H9 (cell line): ENCODE measurements around the gene TENM3. TPM values are rescaled to one million over a fixed set of nuclear protein-coding genes. Genes with fewer than 3 reads are reported as not detected.

ENCODE experiments used
- DNase-seq: peaks from one replicate; pipeline ENCODE4 v3.0.0-alpha.2; 2017
- H2AFZ ChIP-seq: one replicate; pipeline ENCODE4 v1.6.1; 2013; ENCODE audit warnings: mild to moderate bottlenecking, low read length, control low read depth, moderate library complexity
- H2AK5ac ChIP-seq: 2 replicates; pipeline ENCODE4 v1.6.1; 2013; ENCODE audit warnings: low read length, control low read depth, mixed read lengths; ENCODE audit not compliant: insufficient read length
- H2BK120ac ChIP-seq: one replicate; pipeline ENCODE4 v1.6.1; 2013; ENCODE audit warnings: low read depth, mild to moderate bottlenecking, low read length, control low read depth, inconsistent platforms; ENCODE audit not compliant: poor library complexity, severe bottlenecking
- H2BK12ac ChIP-seq: 2 replicates; pipeline ENCODE4 v1.6.1; 2013; ENCODE audit warnings: low read length, control low read depth, mixed read lengths, low read depth; ENCODE audit not compliant: insufficient read length
- H2BK15ac ChIP-seq: 2 replicates; pipeline ENCODE4 v1.6.1; 2013; ENCODE audit warnings: low read depth, low read length, control low read depth
- H2BK20ac ChIP-seq: one replicate; pipeline ENCODE4 v1.6.1; 2013; ENCODE audit warnings: low read depth, mild to moderate bottlenecking, low read length, control low read depth, inconsistent platforms; ENCODE audit not compliant: poor library complexity, severe bottlenecking
- H2BK5ac ChIP-seq: 2 replicates; pipeline ENCODE4 v1.6.1; 2013; ENCODE audit warnings: low read length, control low read depth, mixed read lengths; ENCODE audit not compliant: insufficient read length
- H3K14ac ChIP-seq: 2 replicates; pipeline ENCODE4 v1.6.1; 2013; ENCODE audit warnings: low read length, control low read depth; ENCODE audit not compliant: insufficient read depth
- H3K18ac ChIP-seq: 2 replicates; pipeline ENCODE4 v1.6.1; 2013; ENCODE audit warnings: low read depth, mild to moderate bottlenecking, mixed read lengths, low read length, control low read depth; ENCODE audit not compliant: insufficient read length
- H3K23ac ChIP-seq: 2 replicates; pipeline ENCODE4 v1.6.1; 2013; ENCODE audit warnings: low read length, control low read depth, mixed read lengths, low read depth; ENCODE audit not compliant: insufficient read length
- H3K23me2 ChIP-seq: 2 replicates; pipeline ENCODE4 v1.6.1; 2013; ENCODE audit warnings: low read depth, mild to moderate bottlenecking, mixed read lengths, low read length, control low read depth; ENCODE audit not compliant: insufficient read length, poor library complexity, severe bottlenecking
- H3K27ac ChIP-seq: 2 replicates; pipeline ENCODE4 v1.5.1; 2013; ENCODE audit warnings: low read length, control low read depth, mixed read lengths, low read depth; ENCODE audit not compliant: insufficient read length
- H3K27me3 ChIP-seq: 2 replicates; pipeline ENCODE4 v1.6.1; 2013; ENCODE audit warnings: low read length, control low read depth, inconsistent platforms; ENCODE audit not compliant: insufficient read depth
- H3K4ac ChIP-seq: 2 replicates; pipeline ENCODE4 v1.6.1; 2013; ENCODE audit warnings: low read depth, mild to moderate bottlenecking, control low read depth, inconsistent platforms, low read length, moderate library complexity
- H3K4me1 ChIP-seq: 2 replicates; pipeline ENCODE4 v1.6.1; 2013; ENCODE audit warnings: low read length, control low read depth, inconsistent platforms; ENCODE audit not compliant: insufficient read depth
- H3K4me2 ChIP-seq: 2 replicates; pipeline ENCODE4 v1.6.1; 2013; ENCODE audit warnings: low read length, control low read depth, mixed read lengths; ENCODE audit not compliant: insufficient read length, insufficient read depth
- H3K56ac ChIP-seq: 2 replicates; pipeline ENCODE4 v1.6.1; 2013; ENCODE audit warnings: low read depth, mild to moderate bottlenecking, mixed read lengths, low read length, control low read depth; ENCODE audit not compliant: insufficient read length
- H3K79me1 ChIP-seq: 2 replicates; pipeline ENCODE4 v1.6.1; 2013; ENCODE audit warnings: low read depth, mild to moderate bottlenecking, moderate library complexity, low read length, control low read depth, inconsistent platforms; ENCODE audit not compliant: insufficient read depth, poor library complexity, severe bottlenecking
- H3K79me2 ChIP-seq: 2 replicates; pipeline ENCODE4 v1.6.1; 2013; ENCODE audit warnings: low read length, control low read depth, inconsistent platforms; ENCODE audit not compliant: insufficient read depth
- H3K9ac ChIP-seq: 2 replicates; pipeline ENCODE4 v1.6.1; 2013; ENCODE audit warnings: low read length, control low read depth, mixed read lengths; ENCODE audit not compliant: insufficient read length; ENCODE audit errors: extremely low read depth
- H3K9me3 ChIP-seq: one replicate; pipeline ENCODE4 v1.6.1; 2013; ENCODE audit warnings: low read depth, low read length, inconsistent platforms; ENCODE audit not compliant: control insufficient read depth
- H3T11ph ChIP-seq: one replicate; pipeline ENCODE4 v1.6.1; 2013; ENCODE audit warnings: mild to moderate bottlenecking, low read length, control low read depth, inconsistent platforms
- H4K20me1 ChIP-seq: one replicate; pipeline ENCODE4 v1.6.1; 2013; ENCODE audit not compliant: control insufficient read depth, insufficient read length, insufficient read depth
- H4K5ac ChIP-seq: 2 replicates; pipeline ENCODE4 v1.6.1; 2013; ENCODE audit warnings: low read depth, mild to moderate bottlenecking, mixed read lengths, low read length, control low read depth; ENCODE audit not compliant: insufficient read length
- H4K8ac ChIP-seq: replicated peaks from 2 replicates; pipeline ENCODE4 v1.6.1; 2013; ENCODE audit warnings: low read length, control low read depth, mixed read lengths, low read depth; ENCODE audit not compliant: insufficient read length
- H4K91ac ChIP-seq: 2 replicates; pipeline ENCODE4 v1.6.1; 2013; ENCODE audit warnings: low read depth, mild to moderate bottlenecking, moderate library complexity, mixed read lengths, low read length, control low read depth; ENCODE audit not compliant: insufficient read length
- H3K27ac Mint-ChIP-seq, 3 experiments: 2 replicates in 2 of 3; 3 replicates in 1 of 3; pipeline ENCODE4 v1.8.0; 2020 to 2021; ENCODE audit warnings: mixed read lengths in 3 of 3, mild to moderate bottlenecking in 1 of 3, moderate library complexity in 1 of 3
- H3K27me3 Mint-ChIP-seq: 2 replicates; pipeline ENCODE4 v1.8.0; 2021; ENCODE audit warnings: low read depth, mild to moderate bottlenecking, moderate library complexity, mixed read lengths
- H3K36me3 Mint-ChIP-seq, 3 experiments: 2 replicates in 2 of 3; 3 replicates in 1 of 3; pipeline ENCODE4 v1.8.0; 2020 to 2021; ENCODE audit warnings: low read depth in 3 of 3, mixed read lengths in 3 of 3; ENCODE audit not compliant: insufficient read depth in 1 of 3
- H3K4me1 Mint-ChIP-seq, 2 experiments: 2 replicates each; pipeline ENCODE4 v1.8.0; 2020; ENCODE audit warnings: mixed read lengths in 2 of 2
- H3K4me3 Mint-ChIP-seq, 2 experiments: 2 replicates in 1 of 2; 3 replicates in 1 of 2; pipeline ENCODE4 v1.8.0; 2020 to 2021; ENCODE audit warnings: mild to moderate bottlenecking in 2 of 2, mixed read lengths in 2 of 2, moderate library complexity in 1 of 2
- H3K9me3 Mint-ChIP-seq, 2 experiments: 2 replicates in 1 of 2; 3 replicates in 1 of 2; pipeline ENCODE4 v1.8.0; 2020; ENCODE audit warnings: mild to moderate bottlenecking in 2 of 2, mixed read lengths in 2 of 2, moderate library complexity in 1 of 2
- CTCF ChIP-seq: fragments of 200-600 bp; sonication (generic); conservative IDR thresholded peaks from 3 replicates; pipeline ENCODE4 v1.8.0; 2021; ENCODE audit warnings: antibody characterized with exemption, mild to moderate bottlenecking
- WGBS: extraction: QIAGEN DNeasy Blood & Tissue Kit; methylation state at CpG from one replicate; pipeline ENCODE4 v1.1.7; 2013; ENCODE audit warnings: missing lambda C conversion rate, low lambda C conversion rate, mixed read lengths; ENCODE audit not compliant: insufficient read length; ENCODE audit errors: extremely low coverage; 5-methylcytosine and 5-hydroxymethylcytosine counted together
- total RNA-seq: library from RNA; stranded (reverse); gene quantifications from 2 replicates; pipeline ENCODE4 v1.2.1, GENCODE V29; 2021

The TENM3 gene
- total RNA-seq, 1 experiment from 2014 or later = 49.6 TPM

GRCh38 chr4:182775075-182775474 lies 531.9 kb downstream of the TENM3 start:
- peaks cover 5% of the 10 kb centered on the region; the same call in 1 of the 2 replicates for H3K4me1 ChIP-seq
- no peak overlapping the region for H2AFZ ChIP-seq
- H3K27me3 Mint-ChIP-seq = no peaks in the 10 kb centered on the region
- no peaks in the 10 kb centered on the region for H3K23me2 ChIP-seq
- no peaks in the 10 kb centered on the region for H4K20me1 ChIP-seq
- H3K4me2 ChIP-seq = no peak overlapping the region
- peaks cover 25 to 42% (median 27%) of the 10 kb centered on the region in 3 experiments for H3K36me3 Mint-ChIP-seq
- H3K27ac ChIP-seq = no peak overlapping the region
- no peak overlapping the region for H4K8ac ChIP-seq
- H3K79me1 ChIP-seq = no peaks in the 10 kb centered on the region
- no peak for TF ChIP-seq CTCF
- no peak overlapping the region for H3K14ac ChIP-seq
- DNase-seq = no peak
- H3K4me3 Mint-ChIP-seq = no peak overlapping the region
- H3K27me3 ChIP-seq = no peaks in the 10 kb centered on the region
- no peaks in the 10 kb centered on the region for H3K9me3 ChIP-seq
- no peak overlapping the region for H4K91ac ChIP-seq
- H2BK20ac ChIP-seq = no peak overlapping the region
- H3K18ac ChIP-seq = no peak overlapping the region
- H3K4ac ChIP-seq = no peak overlapping the region
- no peak overlapping the region for H2BK5ac ChIP-seq
- H3K9me3 Mint-ChIP-seq = peaks cover 3 to 6% of the 10 kb centered on the region in 2 experiments; a peak in 4 of 5 replicates
- no peak overlapping the region for H3T11ph ChIP-seq
- peak overlapping the region in 1 of 3 experiments; percentile 46; a peak in 1 of 7 replicates for H3K27ac Mint-ChIP-seq
- no peak overlapping the region for H2BK12ac ChIP-seq
- no peak overlapping the region for H2BK15ac ChIP-seq
- H3K79me2 ChIP-seq = no peaks in the 10 kb centered on the region
- no peak overlapping the region for H2BK120ac ChIP-seq
- no CpG with 5 or more reads among the region's 8 CpGs for WGBS
- H3K23ac ChIP-seq = no peak overlapping the region
- no peak overlapping the region for H4K5ac ChIP-seq
- no peak overlapping the region for H2AK5ac ChIP-seq
- peaks cover 8 to 23% of the 10 kb centered on the region in 2 experiments for H3K4me1 Mint-ChIP-seq
- H3K56ac ChIP-seq = no peak overlapping the region
- no peak overlapping the region for H3K9ac ChIP-seq
